Measurements from ENCODE around the gene TMEM131L. TPM values are rescaled to one million over a fixed set of nuclear protein-coding genes. Genes with fewer than 3 reads are reported as not detected.
"Not testable (repeated sequence)": the region's sequence is repeated elsewhere in the genome, so short reads cannot be mapped to it uniquely, and the experiment has no call there.

Gene TMEM131L
- polyA plus RNA-seq, 5 donors = 24.2 to 35.4 (median 28.2) TPM

DNA sequence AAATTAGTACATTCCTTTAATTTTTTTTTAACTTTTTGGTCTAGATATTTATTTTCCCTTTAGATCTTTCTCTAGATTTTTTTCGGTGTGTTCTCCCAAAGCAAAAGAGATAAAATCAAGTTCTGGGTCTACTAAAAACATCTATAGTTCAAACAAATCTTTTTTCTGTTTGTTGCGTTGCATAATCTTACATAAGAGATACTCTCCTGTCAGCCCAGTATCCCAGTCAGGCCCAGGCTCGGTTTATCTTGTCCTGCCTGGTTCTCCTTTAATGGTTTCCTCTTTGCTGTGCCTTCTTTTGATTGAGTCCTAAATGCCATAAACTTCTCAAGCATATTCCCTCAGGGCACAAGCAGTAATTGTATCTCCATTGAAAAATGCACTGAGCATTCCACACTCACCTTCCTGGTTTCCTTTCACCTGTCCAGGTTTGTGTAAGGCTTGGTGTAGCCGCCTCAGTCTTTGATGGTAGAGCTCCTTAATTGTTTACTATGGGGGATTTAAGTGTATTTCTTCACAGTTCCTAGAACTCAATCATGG is 104.9 kb downstream of the TMEM131L start:
- no peak for DNase-seq

DNA sequence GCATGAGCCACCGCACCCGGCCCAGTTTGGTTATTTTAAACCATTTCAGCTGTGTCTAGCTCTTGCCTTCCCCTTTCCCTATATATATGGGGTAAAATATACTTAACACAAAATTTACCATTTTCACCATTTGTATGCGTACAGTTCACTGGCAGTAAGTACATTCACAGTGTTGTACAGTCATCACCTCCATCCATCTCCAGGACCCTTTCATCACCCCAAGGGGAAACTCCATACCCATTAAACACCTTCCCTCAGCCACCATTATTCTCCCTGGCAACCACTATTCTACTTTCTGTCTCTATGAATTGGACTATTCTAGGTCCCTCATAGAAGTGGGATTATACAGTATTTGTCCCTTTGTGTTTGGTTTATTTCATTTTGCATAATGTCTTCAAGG is 106.4 kb downstream of the TMEM131L start:
- no peak for DNase-seq

DNA sequence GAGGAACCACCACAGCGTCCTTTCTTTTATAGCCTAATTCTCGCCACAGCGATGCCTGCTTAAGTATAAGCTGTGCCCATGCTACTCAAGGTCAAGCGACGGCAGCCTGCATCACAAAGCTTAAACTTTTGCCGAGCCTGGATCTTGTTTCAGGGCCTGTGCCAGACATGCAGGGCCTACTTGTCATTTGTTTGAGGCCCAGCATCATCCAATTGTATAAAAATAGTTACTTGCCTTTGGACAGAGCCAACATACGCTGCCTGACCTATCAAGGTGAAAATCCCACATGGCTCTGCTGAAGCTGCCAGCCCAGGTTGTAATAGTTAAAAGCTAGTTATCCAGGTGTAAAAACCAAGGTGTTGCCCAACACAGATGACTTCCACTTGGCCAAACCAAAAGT is 107.1 kb downstream of the TMEM131L start:
- no peak for DNase-seq

DNA sequence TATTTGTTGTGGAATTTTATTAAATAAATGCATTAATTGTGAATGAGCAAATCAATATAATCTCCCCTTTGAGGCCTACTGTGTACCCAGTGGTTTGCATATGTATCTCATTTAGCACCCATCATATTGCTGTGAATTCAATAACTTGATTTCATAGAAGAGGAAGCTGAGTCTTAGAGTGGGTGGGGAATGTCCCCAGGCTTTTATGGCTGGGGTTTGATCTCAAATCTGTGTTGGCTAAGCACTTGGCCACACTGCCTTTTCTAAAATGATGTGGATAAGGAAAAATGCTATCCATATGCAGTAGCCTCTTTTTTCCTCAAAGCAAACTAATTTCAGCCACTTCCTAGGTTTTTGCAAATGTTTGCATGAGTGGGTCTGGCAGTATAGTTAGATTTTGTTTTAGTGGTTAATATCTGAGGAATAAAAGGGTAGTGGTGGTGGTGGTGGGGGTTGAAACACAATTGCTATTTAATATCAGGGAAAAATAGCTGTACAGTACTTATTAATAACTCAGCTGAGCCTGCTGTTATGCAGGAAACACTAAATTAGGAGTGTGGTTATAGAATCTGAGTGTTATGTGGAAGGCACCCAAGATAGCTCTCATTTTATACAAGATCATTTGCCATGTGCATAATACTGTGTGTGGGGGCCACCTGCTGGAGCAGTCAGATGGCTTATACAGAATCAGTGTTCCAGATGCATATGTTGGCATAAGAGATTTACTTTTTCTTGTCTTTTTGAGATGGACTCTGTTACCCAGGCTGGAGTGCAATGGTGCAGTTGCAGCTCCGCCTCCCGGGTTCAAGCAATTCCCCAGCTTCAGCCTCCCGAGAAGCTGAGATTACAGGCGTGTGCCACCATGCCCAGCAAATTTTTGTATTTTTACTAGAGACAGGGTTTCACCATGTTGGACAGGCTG is 108.0 kb downstream of the TMEM131L start:
- peak; percentile 83 to 91 for DNase-seq

DNA sequence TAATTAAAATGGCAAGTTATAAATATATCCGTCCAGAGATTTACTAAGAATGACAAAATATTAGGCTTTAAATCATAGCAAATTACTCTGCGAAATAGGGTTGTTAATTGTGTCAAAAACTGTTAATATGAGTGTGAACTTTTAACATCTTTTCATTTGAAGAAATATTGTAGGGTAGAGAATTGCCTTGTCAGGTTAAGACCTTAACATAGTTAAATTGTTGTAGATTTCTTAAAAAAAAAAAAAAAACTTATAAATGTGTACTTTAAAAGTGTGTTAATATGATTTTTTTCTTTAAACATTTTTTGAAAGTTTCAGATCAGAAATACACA is 110.2 kb downstream of the TMEM131L start:
- no peak for DNase-seq

DNA sequence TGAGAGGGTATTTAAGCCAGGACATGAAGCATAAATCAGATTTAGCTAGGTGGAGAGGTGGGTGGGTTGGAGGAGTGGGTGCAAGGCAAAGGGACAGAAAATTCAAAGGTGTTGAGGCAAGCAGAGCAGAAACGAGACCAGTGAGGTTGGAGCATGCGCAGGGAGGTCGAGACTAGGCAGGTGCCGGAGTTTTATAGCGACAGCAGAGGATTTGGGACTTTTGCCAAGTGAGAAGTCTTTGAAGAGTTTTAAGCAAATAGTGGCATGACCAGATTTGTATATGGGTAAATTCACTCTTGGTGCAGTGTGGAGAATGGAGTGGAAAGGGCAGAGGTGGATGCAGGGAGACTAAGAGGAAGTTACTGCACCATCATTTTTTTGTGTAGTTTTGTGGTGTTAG is 110.9 kb downstream of the TMEM131L start:
- DNase-seq = no peak

DNA sequence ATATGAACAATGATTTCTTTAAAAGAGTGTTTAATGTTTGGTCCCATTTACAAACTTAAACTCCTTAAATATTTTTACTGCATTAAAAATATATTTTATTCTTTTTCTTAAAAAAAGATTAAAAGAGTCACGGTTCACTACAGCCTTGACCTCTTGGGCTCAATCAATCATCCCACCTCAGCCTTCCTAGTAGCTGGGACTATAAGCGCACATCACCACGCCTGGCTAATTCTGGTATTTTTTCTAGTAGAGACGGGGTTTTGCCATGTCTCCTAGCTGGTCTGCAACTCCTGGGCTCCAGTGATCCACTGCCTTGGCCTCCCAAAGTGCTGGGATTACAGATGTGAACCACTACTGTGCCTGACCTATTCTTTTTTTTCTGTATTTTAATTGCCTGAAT is 113.2 kb downstream of the TMEM131L start:
- no peak for DNase-seq

DNA sequence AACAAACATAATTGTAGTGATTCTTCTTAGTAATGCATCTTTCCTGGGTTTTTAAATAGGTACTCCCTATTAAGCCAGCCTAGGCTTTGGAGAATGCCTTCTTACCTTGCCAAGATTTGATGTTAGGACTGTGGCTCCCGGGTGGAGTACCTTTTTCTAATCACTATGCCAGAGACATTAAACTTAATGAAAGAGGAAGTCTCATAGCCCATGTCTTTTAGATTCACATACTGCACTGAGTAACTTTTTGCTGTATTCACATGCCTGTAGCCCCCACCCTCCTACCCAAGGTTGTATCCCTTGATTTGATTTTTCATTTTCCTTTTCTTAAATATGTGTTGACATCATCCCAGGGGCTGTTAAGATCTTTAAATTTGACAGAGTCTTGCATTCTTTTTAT is 113.7 kb downstream of the TMEM131L start:
- DNase-seq = no peak

DNA sequence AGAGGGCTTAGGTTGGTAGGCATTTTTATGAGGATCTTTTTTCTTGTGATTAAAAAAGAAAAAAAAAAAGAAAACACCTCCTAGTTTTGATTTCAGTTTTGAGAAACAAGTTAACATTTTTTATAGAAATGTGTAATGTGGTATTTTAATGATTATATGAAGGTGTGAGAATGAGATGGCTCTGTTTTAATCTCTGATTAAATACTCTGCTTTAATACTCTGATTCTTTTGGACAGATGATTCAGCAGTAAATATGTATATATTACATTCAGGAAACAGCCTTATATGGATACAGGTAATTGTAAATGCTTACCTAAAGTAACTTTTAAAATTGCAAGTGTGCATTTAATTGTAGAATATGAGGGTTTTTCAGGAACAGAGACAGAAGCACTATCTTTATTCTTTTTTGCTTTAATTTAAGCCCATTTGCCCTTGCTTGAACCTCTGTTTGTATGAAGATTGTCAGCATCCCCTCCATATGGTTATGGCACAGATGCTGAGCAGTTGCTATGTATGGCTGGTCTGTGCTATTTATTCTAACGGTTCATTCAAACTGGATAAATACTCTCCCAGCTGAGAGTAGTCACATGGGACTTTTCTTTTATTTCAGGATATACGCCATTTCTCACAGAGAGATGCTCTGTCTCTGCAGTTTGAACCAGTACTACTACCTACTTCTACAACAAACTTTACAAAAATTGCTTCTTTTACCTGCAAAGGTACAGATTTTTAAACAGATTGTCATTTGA is 117.0 kb downstream of the TMEM131L start:
- no peak for DNase-seq

DNA sequence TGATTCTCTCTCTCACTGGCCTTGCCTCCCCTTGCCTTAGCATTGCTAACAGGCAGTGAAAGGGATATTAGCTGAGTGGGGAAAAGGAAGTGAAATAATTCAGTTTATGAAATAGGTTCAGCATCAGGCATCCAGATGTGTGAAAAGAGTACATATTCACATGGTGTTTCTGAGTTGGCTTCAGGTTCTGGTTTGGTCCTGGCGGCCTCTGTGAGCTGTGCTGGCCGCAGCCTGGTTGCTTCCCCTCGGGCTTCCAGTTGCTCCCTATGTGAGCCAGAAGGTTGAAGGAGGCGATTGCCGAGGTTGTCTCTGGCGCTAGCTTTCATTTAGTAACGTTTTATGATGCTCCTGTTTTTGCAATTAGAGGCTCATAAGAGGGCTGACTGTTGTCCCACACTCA is 118.9 kb downstream of the TMEM131L start:
- no peak for DNase-seq

DNA sequence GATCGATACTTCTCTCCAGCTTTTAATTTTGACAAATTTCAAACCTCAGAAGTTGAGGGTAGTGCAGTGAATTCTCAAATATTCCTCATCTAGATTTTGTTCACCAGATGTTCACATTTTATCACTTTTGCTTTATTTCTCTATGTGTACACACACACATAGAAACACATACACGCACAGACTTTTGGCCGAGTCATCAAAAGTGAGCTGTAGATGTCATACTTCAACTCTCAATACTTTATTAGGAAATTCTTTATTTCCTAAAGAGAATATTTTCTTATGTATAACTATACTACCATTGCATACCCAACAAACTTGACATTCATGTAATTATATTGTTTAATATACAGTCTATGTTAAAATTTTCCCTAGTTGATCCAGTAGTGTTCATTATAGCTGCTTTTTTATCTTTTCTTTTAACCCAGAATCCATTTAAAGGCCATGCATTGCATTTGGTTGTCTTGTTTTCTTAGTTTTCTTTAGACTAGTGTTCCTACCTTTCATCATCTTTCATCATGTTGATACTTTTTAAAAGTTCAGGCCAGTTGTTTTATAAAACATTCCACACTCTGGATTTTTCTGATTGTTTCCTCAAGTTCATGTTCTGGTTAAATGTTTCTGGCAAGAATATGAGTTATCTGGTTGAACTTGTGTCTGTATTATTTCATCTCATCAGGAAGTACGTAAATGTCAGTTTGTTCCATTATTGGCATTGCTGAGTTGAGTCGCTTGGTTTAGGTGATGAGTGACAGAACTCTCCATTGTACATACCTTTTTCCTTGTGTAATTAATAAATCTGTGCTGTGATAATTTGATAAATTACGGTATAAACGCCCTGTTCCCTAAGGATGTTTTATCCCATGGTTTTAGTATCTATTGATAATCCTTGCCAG is 123.8 kb downstream of the TMEM131L start:
- no peak for DNase-seq

DNA sequence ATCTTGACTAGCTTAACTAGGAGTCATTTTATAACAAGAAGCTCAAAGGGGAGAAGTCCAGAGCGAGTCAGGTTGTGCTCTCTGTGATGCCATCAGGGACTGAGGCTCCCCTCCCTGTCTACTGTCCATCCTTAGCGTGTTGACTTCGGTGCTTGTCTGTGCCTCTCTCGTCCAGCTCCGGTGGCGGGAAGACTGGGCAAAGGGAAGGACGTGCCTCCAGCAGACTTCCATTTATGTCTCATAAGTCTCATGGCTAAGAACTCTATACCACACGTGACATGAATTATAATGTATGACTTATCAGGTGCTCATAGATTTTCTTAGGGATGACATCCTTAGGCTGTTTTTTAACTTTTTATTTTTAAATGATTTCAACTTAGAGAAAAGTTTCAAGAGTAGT is 125.3 kb downstream of the TMEM131L start:
- DNase-seq = no peak

DNA sequence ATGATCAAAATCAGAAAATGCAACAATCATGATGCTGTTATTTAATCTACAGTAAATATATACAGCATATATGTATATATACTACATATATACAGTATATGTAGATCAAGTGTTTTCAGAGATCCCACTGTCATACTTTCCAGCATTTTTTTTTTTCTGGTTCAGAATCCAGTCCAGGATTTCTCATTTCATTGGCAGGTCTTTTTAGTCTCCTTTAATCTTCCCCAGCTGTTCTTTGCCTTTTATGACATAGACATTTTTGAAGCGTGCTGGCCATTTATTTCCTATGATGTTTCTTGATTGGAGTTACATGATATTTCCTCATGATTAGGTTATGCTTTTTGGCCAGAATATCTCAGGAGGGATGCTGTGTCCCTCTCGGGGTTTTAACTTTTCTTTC is 125.9 kb downstream of the TMEM131L start:
- DNase-seq = no peak

DNA sequence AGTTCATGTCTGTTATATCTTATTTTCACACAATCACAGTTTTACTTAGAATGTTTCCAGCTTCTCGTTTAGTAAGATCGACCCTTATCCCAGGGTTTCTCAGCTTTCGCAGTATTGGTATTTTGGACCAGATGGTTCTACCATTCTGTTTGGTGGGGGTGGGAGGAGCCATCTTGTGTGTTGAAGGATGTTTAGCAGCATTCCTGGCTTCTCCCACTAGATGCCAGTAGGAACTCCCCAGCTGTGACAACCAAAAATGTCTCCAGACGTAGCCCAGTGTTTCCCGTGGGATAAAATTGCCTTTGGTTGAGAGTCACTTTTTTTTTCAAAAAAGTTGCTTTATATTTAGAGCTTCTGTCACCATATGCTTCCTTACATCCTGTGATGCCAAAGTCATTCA is 127.0 kb downstream of the TMEM131L start:
- no peak for DNase-seq

DNA sequence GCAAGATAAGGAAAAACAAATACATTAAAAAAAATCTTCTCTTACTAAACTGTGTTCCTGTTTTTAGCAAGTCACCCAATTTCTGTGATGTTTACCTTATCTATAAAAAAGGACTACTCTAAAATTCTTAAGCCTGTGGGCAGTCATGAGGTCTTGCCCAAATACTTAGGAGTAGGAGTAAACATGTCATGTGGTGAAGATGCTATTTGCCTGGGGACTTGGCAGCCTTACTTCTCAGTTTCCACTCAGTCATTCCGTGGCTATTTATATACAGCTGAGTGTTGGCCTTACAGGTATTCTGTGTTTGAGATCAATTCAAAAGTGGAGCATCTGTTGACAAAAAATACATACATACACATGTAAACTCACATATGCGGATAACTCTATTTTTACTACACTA is 128.1 kb downstream of the TMEM131L start:
- DNase-seq = no peak

DNA sequence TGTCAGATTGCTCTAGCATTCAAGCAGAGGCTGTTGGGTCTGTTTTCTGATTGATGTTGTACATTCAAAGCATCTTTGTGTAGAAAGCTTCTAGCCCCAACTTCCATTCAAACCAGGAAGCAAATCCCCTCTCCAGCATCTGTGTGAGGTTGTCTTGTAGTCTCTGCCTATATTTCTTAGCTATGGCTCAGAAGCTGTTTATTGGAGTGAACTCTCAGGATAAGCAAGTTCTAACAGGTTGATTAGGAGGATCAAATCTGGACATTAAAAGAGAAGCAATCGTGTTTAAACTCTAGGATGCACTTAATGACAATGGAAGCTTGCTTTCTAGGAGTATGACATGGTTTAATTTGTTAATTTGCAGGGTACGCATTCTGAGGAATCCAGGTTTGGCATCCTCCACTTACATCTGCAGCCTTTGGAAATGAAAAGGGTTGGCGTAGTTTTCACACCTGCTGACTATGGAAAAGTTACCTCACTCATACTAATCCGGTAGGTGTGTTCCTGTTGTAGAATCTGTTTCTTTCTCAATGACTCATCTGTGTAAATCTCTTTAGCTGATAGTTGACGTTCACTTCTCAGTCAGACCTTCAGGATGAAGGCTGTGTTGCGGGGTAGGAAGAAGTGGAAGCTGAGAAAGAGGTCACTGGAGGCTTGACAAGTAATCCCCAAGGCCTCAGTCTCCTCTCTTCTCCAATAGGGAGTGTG is 129.9 kb downstream of the TMEM131L start:
- no peak for DNase-seq

DNA sequence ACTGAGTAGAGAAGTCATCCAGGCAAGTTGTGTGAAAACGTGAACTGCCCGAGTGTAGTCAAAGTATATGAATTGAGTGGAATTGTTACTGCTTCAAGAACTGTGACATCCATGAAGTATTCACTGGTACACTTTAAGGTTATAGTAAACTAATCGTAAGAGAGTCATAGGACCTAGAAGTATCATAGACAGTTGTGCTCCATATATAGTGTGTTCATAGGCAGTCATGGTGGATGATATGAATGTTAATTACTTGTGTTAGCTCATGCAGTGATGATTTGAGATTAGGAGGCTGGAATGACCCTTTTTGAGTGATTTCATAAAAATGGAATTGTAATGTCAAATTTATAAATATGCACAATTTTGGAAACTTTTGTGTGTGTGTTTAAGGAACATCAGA is 136.6 kb downstream of the TMEM131L start:
- DNase-seq = no peak

DNA sequence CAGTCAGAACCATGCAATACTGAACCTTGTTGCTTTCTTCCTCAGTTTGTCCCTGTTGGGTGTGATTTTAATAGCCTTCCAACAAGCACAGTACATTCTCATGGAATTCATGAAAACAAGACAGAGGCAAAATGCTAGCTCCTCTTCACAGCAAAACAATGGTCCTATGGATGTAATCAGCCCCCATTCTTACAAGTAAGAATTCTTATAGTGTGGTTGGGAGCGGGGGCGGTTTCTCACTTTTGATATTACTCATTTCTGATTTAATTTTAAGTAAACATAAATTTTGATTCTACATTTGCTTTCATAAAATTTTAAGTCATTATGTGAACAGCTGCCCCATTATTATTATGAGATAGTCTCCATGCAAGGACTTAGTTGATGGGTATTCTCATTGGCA is 137.1 kb downstream of the TMEM131L start:
- no peak for DNase-seq

DNA sequence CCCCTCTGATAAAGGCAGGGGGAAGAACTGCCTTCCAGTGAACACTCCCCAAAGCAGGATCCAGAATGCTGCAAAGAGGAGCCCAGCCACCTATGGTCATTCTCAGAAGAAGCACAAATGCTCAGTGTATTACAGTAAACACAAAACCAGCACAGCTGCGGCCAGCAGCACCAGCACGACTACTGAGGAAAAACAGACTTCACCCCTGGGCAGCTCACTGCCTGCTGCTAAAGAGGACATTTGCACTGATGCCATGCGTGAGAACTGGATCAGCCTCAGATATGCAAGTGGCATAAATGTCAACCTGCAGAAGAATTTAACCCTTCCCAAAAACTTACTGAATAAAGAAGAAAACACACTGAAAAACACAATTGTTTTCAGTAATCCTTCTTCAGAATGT is 137.7 kb downstream of the TMEM131L start:
- no peak for DNase-seq

DNA sequence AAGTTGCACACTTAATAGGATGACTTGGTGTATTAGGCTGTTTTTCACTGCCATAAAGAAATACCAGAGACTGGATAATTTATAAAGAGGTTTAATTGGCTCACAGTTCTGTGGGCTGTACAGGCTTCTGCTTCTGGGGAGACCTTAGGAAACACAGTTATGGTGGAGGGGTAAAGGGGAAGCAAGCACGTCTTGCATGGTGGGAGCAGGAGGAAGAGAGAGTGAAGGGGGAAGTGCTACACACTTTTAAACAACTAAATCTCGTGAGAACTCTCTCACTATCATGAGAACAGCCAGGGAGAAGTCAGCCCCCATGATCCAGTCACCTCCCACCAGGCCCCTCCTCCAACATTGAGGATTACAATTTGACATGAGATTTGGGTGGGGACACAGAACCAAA is 142.9 kb downstream of the TMEM131L start:
- not testable (repeated sequence) for DNase-seq

DNA sequence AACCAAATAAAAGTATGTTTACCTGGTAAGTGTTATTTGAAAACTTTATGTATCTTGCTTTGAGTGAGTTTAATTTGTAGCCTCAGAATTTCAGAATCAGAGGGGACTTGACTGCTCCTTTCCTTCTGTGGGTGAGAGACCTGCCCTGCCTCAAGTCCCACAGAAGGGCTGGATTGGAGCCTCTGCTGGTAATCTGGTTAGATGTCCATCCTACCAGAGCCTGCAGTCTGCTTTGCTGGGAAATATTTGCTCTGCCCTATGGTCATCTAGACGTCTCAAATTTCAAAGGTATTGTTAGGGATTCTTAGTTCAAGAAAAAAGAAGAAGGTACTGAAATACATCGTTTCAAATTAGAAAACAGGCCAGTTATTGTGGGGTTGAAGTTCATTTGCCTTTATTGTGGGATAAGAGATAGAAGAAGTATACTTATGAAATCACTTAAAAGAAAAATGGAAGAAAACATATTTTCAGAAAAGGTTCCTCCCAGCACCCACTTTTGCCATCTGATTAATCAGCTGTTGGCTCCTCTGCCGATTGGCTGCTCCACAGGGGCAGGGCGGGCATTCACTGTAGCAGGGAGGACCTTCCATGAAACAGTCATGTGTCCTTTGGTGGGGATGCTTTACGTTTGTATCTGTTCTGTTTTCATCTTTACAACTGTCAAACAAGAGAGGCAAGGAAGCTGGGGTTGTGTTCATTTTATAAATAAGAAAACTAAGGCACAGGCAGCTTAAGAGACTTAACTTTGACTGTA is 144.6 kb downstream of the TMEM131L start:
- no peak for DNase-seq
